Measurements from ENCODE around the gene PSORS1C1.

- TF ChIP-seq, protein P1, sequence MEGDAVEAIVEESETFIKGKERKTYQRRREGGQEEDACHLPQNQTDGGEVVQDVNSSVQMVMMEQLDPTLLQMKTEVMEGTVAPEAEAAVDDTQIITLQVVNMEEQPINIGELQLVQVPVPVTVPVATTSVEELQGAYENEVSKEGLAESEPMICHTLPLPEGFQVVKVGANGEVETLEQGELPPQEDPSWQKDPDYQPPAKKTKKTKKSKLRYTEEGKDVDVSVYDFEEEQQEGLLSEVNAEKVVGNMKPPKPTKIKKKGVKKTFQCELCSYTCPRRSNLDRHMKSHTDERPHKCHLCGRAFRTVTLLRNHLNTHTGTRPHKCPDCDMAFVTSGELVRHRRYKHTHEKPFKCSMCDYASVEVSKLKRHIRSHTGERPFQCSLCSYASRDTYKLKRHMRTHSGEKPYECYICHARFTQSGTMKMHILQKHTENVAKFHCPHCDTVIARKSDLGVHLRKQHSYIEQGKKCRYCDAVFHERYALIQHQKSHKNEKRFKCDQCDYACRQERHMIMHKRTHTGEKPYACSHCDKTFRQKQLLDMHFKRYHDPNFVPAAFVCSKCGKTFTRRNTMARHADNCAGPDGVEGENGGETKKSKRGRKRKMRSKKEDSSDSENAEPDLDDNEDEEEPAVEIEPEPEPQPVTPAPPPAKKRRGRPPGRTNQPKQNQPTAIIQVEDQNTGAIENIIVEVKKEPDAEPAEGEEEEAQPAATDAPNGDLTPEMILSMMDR (IDR thresholded peaks at IDR 0.05): no peak
- TF ChIP-seq POLR2A (IDR thresholded peaks at IDR 0.05) (no peak), EP300 (IDR thresholded peaks at IDR 0.05) (no peak)
Observed at GRCh38 chr6:31111712-31112111, 2.9 kb upstream of the PSORS1C1 start.

Data from ovary (tissue), 3 donors.